Uterus (tissue), 2 donors: Measurements from ENCODE around the gene FANCD2.

ENCODE experiments used
- POLR2A ChIP-seq, 2 donors: fragments of 450-650 bp; IDR thresholded peaks; one replicate each; pipeline ENCODE4 v1.6.1; 2016; ENCODE audit warnings: antibody characterized with exemption in 2 of 2, mild to moderate bottlenecking in 1 of 2, moderate library complexity in 1 of 2
- TF ChIP-seq, protein P1 (sequence below), 4 experiments: fragments of 200-600 bp in 2 of 4; fragments of 450-650 bp in 2 of 4; sonication (generic) in 2 of 4; IDR thresholded peaks; one replicate each; pipeline ENCODE4 v1.5.1; 2016 to 2019; ENCODE audit warnings: antibody characterized with exemption in 4 of 4, mild to moderate bottlenecking in 2 of 4, moderate library complexity in 1 of 4

DNA sequence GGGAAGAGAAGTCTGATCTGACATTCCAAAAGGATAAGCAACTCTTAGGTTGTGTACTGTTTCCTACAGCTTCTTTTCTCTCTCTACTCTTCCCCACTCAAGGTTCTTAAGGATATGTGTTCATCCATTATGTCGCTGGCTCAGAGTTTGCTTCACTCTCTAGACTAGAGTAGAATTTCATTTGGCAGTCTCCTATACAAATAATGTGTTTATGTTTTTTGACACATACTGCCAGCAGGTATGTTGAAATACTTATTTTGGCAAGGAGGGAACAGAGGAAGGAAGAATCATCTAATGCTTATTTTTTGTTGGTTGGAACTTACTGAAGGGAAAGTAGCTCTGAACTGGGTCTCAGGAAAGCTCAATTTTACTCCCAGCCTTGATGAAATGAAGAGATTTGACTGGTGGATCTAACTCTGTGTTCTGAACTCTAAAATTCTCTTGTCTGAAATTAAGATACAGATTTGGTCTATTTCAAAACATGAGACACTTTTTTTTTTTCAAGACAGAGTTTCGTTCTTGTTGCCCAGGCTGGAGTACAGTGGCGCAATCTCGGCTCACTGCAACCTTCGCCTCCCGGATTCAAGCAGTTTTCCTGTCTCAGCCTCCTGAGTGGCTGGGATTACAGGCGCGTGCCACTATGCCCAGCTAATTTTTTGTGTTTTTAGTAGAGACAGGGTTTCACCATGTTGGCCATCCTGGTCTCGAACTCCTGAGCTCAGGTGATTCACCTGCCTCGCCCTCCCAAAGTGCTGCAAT, 32.0 kb upstream of the FANCD2 start:
- TF ChIP-seq POLR2A (IDR thresholded peaks at IDR 0.05) = no peak
- TF ChIP-seq, protein P1, sequence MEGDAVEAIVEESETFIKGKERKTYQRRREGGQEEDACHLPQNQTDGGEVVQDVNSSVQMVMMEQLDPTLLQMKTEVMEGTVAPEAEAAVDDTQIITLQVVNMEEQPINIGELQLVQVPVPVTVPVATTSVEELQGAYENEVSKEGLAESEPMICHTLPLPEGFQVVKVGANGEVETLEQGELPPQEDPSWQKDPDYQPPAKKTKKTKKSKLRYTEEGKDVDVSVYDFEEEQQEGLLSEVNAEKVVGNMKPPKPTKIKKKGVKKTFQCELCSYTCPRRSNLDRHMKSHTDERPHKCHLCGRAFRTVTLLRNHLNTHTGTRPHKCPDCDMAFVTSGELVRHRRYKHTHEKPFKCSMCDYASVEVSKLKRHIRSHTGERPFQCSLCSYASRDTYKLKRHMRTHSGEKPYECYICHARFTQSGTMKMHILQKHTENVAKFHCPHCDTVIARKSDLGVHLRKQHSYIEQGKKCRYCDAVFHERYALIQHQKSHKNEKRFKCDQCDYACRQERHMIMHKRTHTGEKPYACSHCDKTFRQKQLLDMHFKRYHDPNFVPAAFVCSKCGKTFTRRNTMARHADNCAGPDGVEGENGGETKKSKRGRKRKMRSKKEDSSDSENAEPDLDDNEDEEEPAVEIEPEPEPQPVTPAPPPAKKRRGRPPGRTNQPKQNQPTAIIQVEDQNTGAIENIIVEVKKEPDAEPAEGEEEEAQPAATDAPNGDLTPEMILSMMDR (IDR thresholded peaks at IDR 0.05) = no peak
